HepG2 (cell line): Measurements from ENCODE around the gene MAPK9. TPM values are rescaled to one million over a fixed set of nuclear protein-coding genes. Genes with fewer than 3 reads are reported as not detected.

ENCODE experiments used
- ATAC-seq: fragments of 200-7000 bp; cut with Tn5 transposase; 3 replicates; pipeline ENCODE4 v1.9.1; 2020; ENCODE audit warnings: mild to moderate bottlenecking, moderate library complexity
- BruUV-seq: library from RNA; stranded (reverse); fragments of 400-500 nt; replicated peaks from 2 replicates; lab custom pipeline; 2021; lab: Mats Ljungman, UMichigan
- CTCF ChIA-PET: fragments of 300-600 bp; formaldehyde crosslinking; extraction: SDS; loops from one replicate; lab custom pipeline; 2021; ENCODE audit warnings: low total read pairs, inconsistent platforms, low intra/inter-chr PET ratio; lab: Yijun Ruan, JAX
- POLR2A ChIA-PET: fragments of 350-600 bp; sonication (Branson Sonifier 250); formaldehyde crosslinking; loops from one replicate; lab custom pipeline; 2020; ENCODE audit warnings: antibody characterized with exemption, inconsistent platforms; lab: Yijun Ruan, JAX
- DNase-seq: peaks from one replicate; pipeline ENCODE4 v3.0.0-alpha.2; 2015; ENCODE audit warnings: low spot score
- FAIRE-seq: peaks from 3 replicates; lab custom pipeline; 2011; peaks lifted over from hg19 to GRCh38; lab: Jason Lieb, UNC
- H2AFZ ChIP-seq: one replicate; pipeline ENCODE4 v1.6.1; 2011; ENCODE audit warnings: low read length, inconsistent platforms
- H3K27ac ChIP-seq: fragments of 300-600 bp; 3 replicates; pipeline ENCODE4 v1.8.0; 2011; ENCODE audit warnings: mixed run types, mild to moderate bottlenecking, mixed read lengths, low read length, inconsistent platforms; ENCODE audit not compliant: insufficient read depth; ENCODE audit errors: extremely low read length
- H3K27me3 ChIP-seq, 2 experiments: fragments of 200-600 bp in 1 of 2; 2 replicates in 1 of 2; 3 replicates in 1 of 2; pipeline versions ENCODE4 v1.6.0 to v1.8.0; 2011; ENCODE audit warnings: low read length in 2 of 2, mild to moderate bottlenecking in 2 of 2, moderate library complexity in 2 of 2, inconsistent platforms in 1 of 2; ENCODE audit not compliant: insufficient read depth in 2 of 2, control insufficient read depth in 1 of 2
- H3K36me3 ChIP-seq, 2 experiments: fragments of 200-600 bp in 1 of 2; replicated peaks in 1 of 2; 2 replicates in 1 of 2; 3 replicates in 1 of 2; pipeline versions ENCODE4 v1.5.1 to v1.8.0; 2011; ENCODE audit warnings: low read length in 2 of 2, inconsistent platforms in 1 of 2; ENCODE audit not compliant: insufficient read depth in 2 of 2, control insufficient read depth in 1 of 2
- H3K4me1 ChIP-seq: 2 replicates; pipeline ENCODE4 v1.5.1; 2012; ENCODE audit warnings: low read length, inconsistent platforms; ENCODE audit not compliant: insufficient read depth
- H3K4me2 ChIP-seq: 2 replicates; pipeline ENCODE4 v1.6.0; 2011; ENCODE audit warnings: low read depth, low read length, inconsistent platforms
- H3K4me3 ChIP-seq, 3 experiments: fragments of 200-600 bp in 1 of 3; sonication (generic), shearing (Covaris generic) in 1 of 3; replicated peaks in 1 of 3; 2 replicates each; pipeline ENCODE4 v1.5.1; 2011 to 2016; ENCODE audit warnings: low read length in 3 of 3, inconsistent platforms in 2 of 3, low read depth in 2 of 3, mild to moderate bottlenecking in 2 of 3, control low read depth in 1 of 3, mixed read lengths in 1 of 3; ENCODE audit not compliant: insufficient read depth in 1 of 3
- H3K79me2 ChIP-seq: one replicate; pipeline ENCODE4 v1.6.1; 2011; ENCODE audit warnings: low read length, inconsistent platforms; ENCODE audit not compliant: insufficient read depth
- H3K9ac ChIP-seq: 2 replicates; pipeline ENCODE4 v1.6.0; 2011; ENCODE audit warnings: mild to moderate bottlenecking, low read depth, low read length, inconsistent platforms; ENCODE audit not compliant: insufficient read depth
- H3K9me3 ChIP-seq: 2 replicates; pipeline ENCODE4 v1.5.1; 2012; ENCODE audit warnings: mild to moderate bottlenecking, low read length
- H4K20me1 ChIP-seq: 2 replicates; pipeline ENCODE4 v1.6.0; 2011; ENCODE audit warnings: inconsistent platforms, mild to moderate bottlenecking, low read length, moderate library complexity; ENCODE audit not compliant: insufficient read depth
- GABPB1 ChIP-seq: IDR thresholded peaks from 2 replicates; pipeline ENCODE4 v1.6.1; 2016; ENCODE audit warnings: mild to moderate bottlenecking, missing genetic modification reagents, moderate library complexity, missing compliant biosample characterization
- KDM5A ChIP-seq: fragments of 200-600 bp; sonication (generic); IDR thresholded peaks from 2 replicates; pipeline ENCODE4 v1.7.0; 2018; ENCODE audit warnings: antibody characterized with exemption, mild to moderate bottlenecking, low read length, borderline replicate concordance
- KLF9 ChIP-seq: IDR thresholded peaks from 2 replicates; pipeline ENCODE4 v1.6.1; 2016; ENCODE audit warnings: low read depth
- MNT ChIP-seq: fragments of 450-650 bp; IDR thresholded peaks from 2 replicates; pipeline ENCODE4 v1.6.1; 2016
- POLR2AphosphoS2 ChIP-seq: IDR thresholded peaks from 2 replicates; pipeline ENCODE4 v1.6.1; 2011; ENCODE audit warnings: low read depth, low read length, improper control_type of control experiment
- RFXAP ChIP-seq: sonication (generic); formaldehyde crosslinking; IDR thresholded peaks from 2 replicates; pipeline ENCODE4 v1.4.0; 2020; ENCODE audit warnings: missing genetic modification reagents, borderline replicate concordance
- ZNF160 ChIP-seq: sonication (generic); formaldehyde crosslinking; IDR thresholded peaks from 2 replicates; pipeline ENCODE4 v1.8.0; 2022; ENCODE audit warnings: mild to moderate bottlenecking, inconsistent platforms, missing genetic modification reagents
- ZNF513 ChIP-seq: sonication (generic); formaldehyde crosslinking; conservative IDR thresholded peaks from 2 replicates; pipeline ENCODE4 v1.5.0; 2020; ENCODE audit warnings: missing genetic modification reagents
- ZNF747 ChIP-seq: sonication (generic); formaldehyde crosslinking; IDR thresholded peaks from 2 replicates; pipeline ENCODE4 v1.8.1; 2023; ENCODE audit warnings: missing genetic modification reagents, mild to moderate bottlenecking, borderline replicate concordance
- ZNF761 ChIP-seq: sonication (generic); formaldehyde crosslinking; conservative IDR thresholded peaks from 2 replicates; pipeline ENCODE4 v1.4.0; 2020; ENCODE audit warnings: mild to moderate bottlenecking, missing genetic modification reagents
- WGBS: methylation state at CpG from one replicate; pipeline ENCODE4 v1.1.6; 2017; ENCODE audit warnings: low lambda C conversion rate; 5-methylcytosine and 5-hydroxymethylcytosine counted together
- in situ Hi-C: cut with HindIII; loops from 2 replicates; pipeline ENCODE4 v1.10.0; 2017; ENCODE audit warnings: low pct_unique_long_range_greater_than_20kb; ENCODE audit not compliant: extremely low pct_ligation_motif_present
- intact Hi-C: fragments of 100-400 bp; cut with micrococcal nuclease; formaldehyde crosslinking; loops from one replicate; pipeline ENCODE4 v1.10.0; 2022; ENCODE audit not compliant: unreplicated experiment
- polyA plus RNA-seq, 8 experiments: library from polyadenylated mRNA; depleted of rRNA in 3 of 8; stranded (reverse) in 7 of 8; unstranded in 1 of 8; fragments of >200 nt; fragmentation: Illumina TruSeq in 4 of 8; extraction: Trizol in 4 of 8; gene quantifications; 2 replicates each; pipeline versions ENCODE4 v1.2.1 to v1.2.3, GENCODE V29; 2011 to 2016; ENCODE audit warnings: low read depth in 4 of 8, missing spikeins in 1 of 8, mixed read lengths in 1 of 8; ENCODE audit not compliant: insufficient read depth in 1 of 8
- total RNA-seq, 5 experiments: library from RNA; depleted of rRNA; stranded (reverse); fragments of >200 nt; fragmentation: Illumina TruSeq; extraction: Trizol; gene quantifications; 2 replicates each; pipeline ENCODE4 v1.2.3, GENCODE V29; 2016; ENCODE audit warnings: low read depth in 1 of 5
- TF ChIP-seq, protein P1 (sequence below): IDR thresholded peaks from 2 replicates; pipeline ENCODE4 v1.6.1; 2012; ENCODE audit warnings: inconsistent platforms

Gene MAPK9
- total and polyA plus RNA-seq, 2 of the 13 experiments (the other 11 are each of a cell fraction or from before 2014, with no cell fraction given), result 30.1 to 56.1 TPM

DNA sequence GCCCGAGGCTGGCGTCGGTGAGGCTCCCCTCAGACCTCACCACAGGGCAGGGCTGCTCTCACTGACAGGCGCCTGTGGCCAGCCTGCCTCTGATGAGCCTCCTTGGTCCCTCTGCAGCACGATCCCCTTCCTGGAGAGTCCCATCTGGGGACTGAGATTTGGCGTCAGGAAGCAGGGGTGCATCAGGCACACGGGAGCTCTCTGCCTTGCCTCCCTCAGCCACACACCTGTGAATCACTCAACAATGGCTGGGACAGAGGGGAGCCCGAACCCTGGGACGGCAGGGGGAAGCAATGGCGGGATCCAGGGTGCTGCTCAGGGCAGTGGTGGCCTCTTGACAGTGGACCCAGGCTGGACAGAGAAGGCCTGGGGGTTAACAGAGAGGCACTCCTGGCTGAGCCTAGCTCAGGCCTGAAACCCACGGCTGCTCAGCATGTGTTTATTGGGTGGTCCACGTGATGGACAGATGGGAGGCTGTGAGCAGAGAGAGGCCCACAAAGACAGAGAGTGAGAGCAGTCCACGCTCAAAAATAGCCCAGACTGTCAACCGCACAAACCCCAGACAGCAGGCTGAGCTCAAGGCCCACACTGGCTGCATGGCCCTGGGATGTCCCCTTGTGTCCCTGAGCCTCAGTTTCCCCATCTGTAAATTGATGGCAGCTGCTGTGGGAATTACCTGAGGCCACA is 94.7 kb downstream of the MAPK9 start:
- Histone ChIP-seq H3K27ac (no peak overlapping the region), H3K79me2 (no peaks in the 10 kb centered on the region), H3K9ac (no peak overlapping the region), H3K4me3 (no peak overlapping the region), H4K20me1 (no peaks in the 10 kb centered on the region), H3K9me3 (no peaks in the 10 kb centered on the region), H3K4me1 (peaks cover 10% of the 10 kb centered on the region; the same call in 1 of the 2 replicates), H2AFZ (no peak overlapping the region), H3K27me3 (peaks cover 0 to 22% of the 10 kb centered on the region in 2 experiments; a peak in 3 of 5 replicates), H3K4me2 (no peak overlapping the region), H3K36me3 (no peaks in the 10 kb centered on the region)
- TF ChIP-seq ZNF160 (CRISPR knock-in tag) (no peak), MNT (peak; percentile 74)
- FAIRE-seq, result no peak
- ATAC-seq, result peak; percentile 39
- intact Hi-C loops (no loop called here), in situ Hi-C loops (no loop called here)
- BruUV-seq, result no TSS peak
- ChIA-PET POLR2A (no interaction called here), CTCF (no interaction called here)
- no peak for DNase-seq
- WGBS, result 30% methylated on average over 4 of the region's 14 CpGs

DNA sequence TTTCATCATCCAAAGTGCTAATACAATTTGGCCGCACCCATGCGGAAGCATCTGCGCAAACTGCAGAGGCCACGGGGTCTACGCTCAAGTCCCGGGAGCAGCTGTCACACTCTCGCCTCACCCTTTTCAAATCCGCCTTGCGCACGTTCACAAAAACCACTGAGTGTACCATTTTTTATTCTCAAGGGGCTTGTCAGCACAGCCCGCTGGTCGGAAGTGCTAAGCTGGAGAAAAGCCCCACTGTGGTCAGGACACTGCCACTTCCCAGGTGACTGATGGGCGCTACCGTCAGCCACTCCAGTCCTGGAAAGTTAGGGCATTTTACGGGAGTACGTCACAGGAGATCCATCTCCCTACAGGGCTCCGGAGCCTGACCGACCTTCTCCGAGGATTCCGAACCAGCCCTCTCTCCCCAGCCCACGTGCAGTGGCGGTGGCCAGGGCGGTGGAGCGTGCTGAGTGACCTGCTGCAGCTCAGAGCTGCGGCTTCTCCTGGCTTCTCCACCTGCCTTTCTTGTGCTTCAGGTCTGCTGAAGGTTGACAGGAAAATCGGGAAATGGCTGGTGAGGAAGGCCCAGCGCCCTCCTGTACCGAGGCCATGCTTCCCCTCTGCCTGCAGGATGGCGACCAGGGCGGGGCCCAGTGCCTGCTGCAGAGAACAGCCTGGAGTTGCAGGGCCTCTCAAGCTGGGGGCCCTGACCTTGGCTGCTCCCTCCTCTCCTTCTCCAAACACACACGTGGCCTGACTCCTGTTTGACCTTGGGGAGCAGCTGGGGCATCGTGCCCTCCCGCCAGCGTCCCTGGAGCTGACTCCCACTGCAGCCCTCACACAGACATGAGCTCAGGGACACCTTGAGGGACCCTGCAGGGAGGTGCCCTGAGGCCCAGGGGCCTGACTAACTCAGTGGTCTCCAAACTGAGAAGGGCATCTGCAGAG is 97.2 kb downstream of the MAPK9 start:
- BruUV-seq, result no TSS peak
- TF ChIP-seq KLF9 (CRISPR knock-in tag) (no peak), ZNF513 (CRISPR knock-in tag) (no peak), POLR2AphosphoS2 (no peak), ZNF761 (CRISPR knock-in tag) (no peak), RFXAP (no peak), KDM5A (no peak), ZNF747 (CRISPR knock-in tag) (no peak), GABPB1 (CRISPR knock-in tag) (peak; percentile 30; the same call in 1 of the 2 replicates)
- TF ChIP-seq, protein P1, sequence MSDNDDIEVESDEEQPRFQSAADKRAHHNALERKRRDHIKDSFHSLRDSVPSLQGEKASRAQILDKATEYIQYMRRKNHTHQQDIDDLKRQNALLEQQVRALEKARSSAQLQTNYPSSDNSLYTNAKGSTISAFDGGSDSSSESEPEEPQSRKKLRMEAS, result 0 out of 2 replicates have a peak, but pooled peaks have one; percentile 29

More for the DNA sequence above, 97.2 kb downstream of the MAPK9 start:
- WGBS, result 61% methylated on average over 31 of the region's 34 CpGs
- POLR2A ChIA-PET, result no interaction called here
- CTCF ChIA-PET, result no interaction called here
- ATAC-seq, result peak; percentile 67
- Histone ChIP-seq H3K27ac (no peak overlapping the region), H2AFZ (no peak overlapping the region), H3K79me2 (no peaks in the 10 kb centered on the region), H3K4me1 (peaks cover 10% of the 10 kb centered on the region; the same call in 1 of the 2 replicates), H3K9ac (no peak overlapping the region), H3K4me3 (no peak overlapping the region; a peak in 1 of 6 replicates), H3K4me2 (peak overlapping the region; percentile 18; the same call in 1 of the 2 replicates), H4K20me1 (no peaks in the 10 kb centered on the region), H3K27me3 (peaks cover 0 to 17% of the 10 kb centered on the region in 2 experiments; a peak in 3 of 5 replicates), H3K36me3 (no peaks in the 10 kb centered on the region), H3K9me3 (no peaks in the 10 kb centered on the region)
- intact Hi-C loops (no loop called here), in situ Hi-C loops (no loop called here)
- FAIRE-seq, result no peak
- no peak for DNase-seq
